Mucosa of rectum (tissue), 2 donors: ENCODE data around the gene MRPL14.

Source experiments
- H3K27ac ChIP-seq, 2 donors: one replicate each; pipeline ENCODE4 v1.7.0; 2013; ENCODE audit warnings: inconsistent platforms in 2 of 2, low read depth in 2 of 2, low read length in 2 of 2
- H3K27me3 ChIP-seq, 2 donors: one replicate each; pipeline ENCODE4 v1.7.0; 2013; ENCODE audit warnings: low read length in 2 of 2; ENCODE audit not compliant: control insufficient read depth in 2 of 2, insufficient read depth in 2 of 2
- H3K36me3 ChIP-seq, 2 donors: one replicate each; pipeline ENCODE4 v1.7.0; 2013; ENCODE audit warnings: low read length in 2 of 2; ENCODE audit not compliant: control insufficient read depth in 2 of 2, insufficient read depth in 2 of 2
- H3K4me1 ChIP-seq, 2 donors: one replicate each; pipeline ENCODE4 v1.7.0; 2013; ENCODE audit warnings: low read length in 2 of 2, mild to moderate bottlenecking in 1 of 2; ENCODE audit not compliant: control insufficient read depth in 2 of 2, insufficient read depth in 2 of 2
- H3K4me3 ChIP-seq, 2 donors: one replicate each; pipeline ENCODE4 v1.7.0; 2013; ENCODE audit warnings: low read length in 2 of 2
- H3K9ac ChIP-seq, 2 donors: one replicate each; pipeline ENCODE4 v1.7.0; 2013; ENCODE audit warnings: low read length in 2 of 2, low read depth in 1 of 2, mild to moderate bottlenecking in 1 of 2
- H3K9me3 ChIP-seq, 2 donors: one replicate each; pipeline ENCODE4 v1.7.0; 2013; ENCODE audit warnings: low read length in 2 of 2; ENCODE audit not compliant: control insufficient read depth in 2 of 2
- donor health status: healthy.
- donor health status: Normal muscosa, but diverticular disease.

The MRPL14 gene

GRCh38 chr6:44111434-44112417 lies 15.5 kb downstream of the MRPL14 start:
- H3K4me3 ChIP-seq, result no peak overlapping the region
- peaks cover 33 to 47% of the 10 kb centered on the region in 2 donors for H3K36me3 ChIP-seq
- H3K9me3 ChIP-seq, result no peaks in the 10 kb centered on the region
- no peaks in the 10 kb centered on the region for H3K27me3 ChIP-seq
- H3K9ac ChIP-seq, result no peak overlapping the region
- H3K4me1 ChIP-seq, result peaks cover 9 to 42% of the 10 kb centered on the region in 2 donors
- peak overlapping the region; percentile 46 to 73 for H3K27ac ChIP-seq

- Histone ChIP-seq H3K36me3 (peaks cover 33 to 50% of the 10 kb centered on the region in 2 donors), H3K9ac (no peak overlapping the region), H3K4me1 (peaks cover 6 to 39% of the 10 kb centered on the region in 2 donors), H3K27me3 (no peaks in the 10 kb centered on the region), H3K9me3 (no peaks in the 10 kb centered on the region), H3K4me3 (no peak overlapping the region), H3K27ac (peak overlapping the region in 1 of 2 donors; percentile 73)
These were observed 16.3 kb downstream of the MRPL14 start for GRCh38 chr6:44110966-44111365.

GRCh38 chr6:44110005-44110676 lies 17.1 kb downstream of the MRPL14 start:
- Histone ChIP-seq H3K27me3 (no peaks in the 10 kb centered on the region), H3K9me3 (no peaks in the 10 kb centered on the region), H3K9ac (no peak overlapping the region), H3K36me3 (peaks cover 33 to 52% of the 10 kb centered on the region in 2 donors), H3K27ac (no peak overlapping the region), H3K4me1 (peaks cover 6 to 39% of the 10 kb centered on the region in 2 donors), H3K4me3 (no peak overlapping the region)

- no peak overlapping the region for H3K9ac ChIP-seq
- H3K4me3 ChIP-seq, result no peak overlapping the region
- peaks cover 36 to 56% of the 10 kb centered on the region in 2 donors for H3K36me3 ChIP-seq
- H3K27ac ChIP-seq, result no peak overlapping the region
- H3K4me1 ChIP-seq, result peaks cover 6 to 38% of the 10 kb centered on the region in 2 donors
- no peaks in the 10 kb centered on the region for H3K9me3 ChIP-seq
- no peaks in the 10 kb centered on the region for H3K27me3 ChIP-seq
These were observed 18.0 kb downstream of the MRPL14 start for GRCh38 chr6:44109212-44109611.

GRCh38 chr6:44108471-44108870 lies 18.8 kb downstream of the MRPL14 start:
- Histone ChIP-seq H3K36me3 (peaks cover 36 to 55% of the 10 kb centered on the region in 2 donors), H3K4me1 (peaks cover 4 to 38% of the 10 kb centered on the region in 2 donors), H3K27me3 (no peaks in the 10 kb centered on the region), H3K9ac (no peak overlapping the region), H3K4me3 (no peak overlapping the region), H3K27ac (no peak overlapping the region), H3K9me3 (no peaks in the 10 kb centered on the region)

GRCh38 chr6:44107017-44107416 lies 20.2 kb downstream of the MRPL14 start:
- Histone ChIP-seq H3K4me1 (peaks cover 4 to 32% of the 10 kb centered on the region in 2 donors), H3K27ac (no peak overlapping the region), H3K9ac (no peak overlapping the region), H3K36me3 (peaks cover 29 to 49% of the 10 kb centered on the region in 2 donors), H3K4me3 (no peak overlapping the region), H3K9me3 (no peaks in the 10 kb centered on the region), H3K27me3 (no peaks in the 10 kb centered on the region)

GRCh38 chr6:44105993-44106740 lies 21.1 kb downstream of the MRPL14 start:
- Histone ChIP-seq H3K9me3 (no peaks in the 10 kb centered on the region), H3K4me3 (no peak overlapping the region), H3K27ac (no peak overlapping the region), H3K27me3 (no peaks in the 10 kb centered on the region), H3K36me3 (peaks cover 22 to 41% of the 10 kb centered on the region in 2 donors), H3K4me1 (peaks cover 4 to 25% of the 10 kb centered on the region in 2 donors), H3K9ac (no peak overlapping the region)

- Histone ChIP-seq H3K36me3 (peaks cover 13 to 33% of the 10 kb centered on the region in 2 donors), H3K4me3 (no peak overlapping the region), H3K27ac (peak overlapping the region in 1 of 2 donors; percentile 16), H3K9me3 (no peaks in the 10 kb centered on the region), H3K9ac (no peak overlapping the region), H3K27me3 (no peaks in the 10 kb centered on the region), H3K4me1 (peaks cover 4 to 16% of the 10 kb centered on the region in 2 donors)
These were observed 22.1 kb downstream of the MRPL14 start for GRCh38 chr6:44105146-44105545.

GRCh38 chr6:44104481-44105021 lies 22.7 kb downstream of the MRPL14 start:
- H3K9me3 ChIP-seq, result no peaks in the 10 kb centered on the region
- H3K4me3 ChIP-seq, result no peak overlapping the region
- H3K9ac ChIP-seq, result no peak overlapping the region
- no peak overlapping the region for H3K27ac ChIP-seq
- no peaks in the 10 kb centered on the region for H3K27me3 ChIP-seq
- peaks cover 12 to 36% of the 10 kb centered on the region in 2 donors for H3K36me3 ChIP-seq
- peaks cover 4 to 15% of the 10 kb centered on the region in 2 donors for H3K4me1 ChIP-seq
